ENCODE measurements around the gene CIRBP. TPM values are rescaled to one million over a fixed set of nuclear protein-coding genes. Genes with fewer than 3 reads are reported as not detected.
A peak's percentile ranks its signal among the peaks of the same experiment; 100 is the strongest.

The CIRBP gene
- total RNA-seq, 1 experiment from 2014 or later: 263 TPM

DNA sequence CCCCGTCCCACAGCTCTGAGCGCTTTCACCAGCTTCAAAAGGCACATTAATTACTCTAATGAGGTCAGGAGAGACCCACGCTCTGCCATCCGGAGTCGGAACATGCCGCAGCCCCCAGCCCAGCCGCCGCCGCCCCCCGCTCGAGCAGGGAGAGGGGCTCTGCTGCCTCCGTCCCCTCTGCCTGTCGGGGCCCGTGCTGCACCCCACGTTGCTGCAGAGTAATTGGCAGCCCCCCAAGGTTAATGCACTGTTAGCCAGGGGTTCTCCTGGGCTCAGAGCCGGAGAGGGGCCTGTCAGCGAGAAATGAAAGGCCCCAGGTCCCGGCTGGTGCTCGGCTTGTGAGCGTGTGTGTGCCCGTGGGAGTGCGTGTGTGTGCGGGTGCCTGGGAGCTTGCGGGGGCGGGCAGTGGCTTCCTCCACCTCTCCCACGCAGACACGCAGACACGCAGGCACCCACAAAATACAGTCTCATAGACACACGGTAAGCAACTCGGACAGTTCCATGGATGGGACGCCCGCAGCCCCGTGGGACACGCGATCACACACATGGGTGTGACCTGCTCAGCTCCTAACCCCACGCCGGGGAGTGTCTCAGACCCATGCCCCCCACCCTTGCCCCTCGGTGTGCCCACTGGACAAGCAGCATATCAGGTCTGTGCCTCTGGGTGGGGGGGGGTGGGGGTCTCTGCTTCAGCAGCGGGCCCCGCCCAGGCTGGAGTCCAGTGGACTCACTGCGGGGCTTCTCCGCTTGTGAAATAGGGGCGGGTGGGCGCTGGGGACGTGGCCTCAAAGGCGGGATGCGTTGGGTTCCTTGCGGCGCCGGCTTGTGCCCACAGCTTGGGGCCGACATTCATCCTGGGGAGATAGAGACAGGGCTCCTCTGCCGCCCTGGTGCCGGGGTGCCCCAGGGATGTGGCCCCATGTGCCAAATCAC, 11.8 kb downstream of the CIRBP start:
- Histone ChIP-seq H3K4me2 (ENCODE audit: insufficient read depth, insufficient read length, low read length) (no peak overlapping the region), H3K27me3 (ENCODE audit: insufficient read depth, low read length) (no peaks in the 10 kb centered on the region), H2BK120ac (ENCODE audit: low read depth, low read length, poor library complexity, severe bottlenecking) (no peak overlapping the region), H3K27ac (ENCODE audit: insufficient read length, low read depth, low read length) (no peak overlapping the region), H3K4me1 (ENCODE audit: insufficient read depth, low read length) (no peaks in the 10 kb centered on the region), H3K23me2 (ENCODE audit: insufficient read length, low read depth, low read length, poor library complexity, severe bottlenecking) (peaks cover 4% of the 10 kb centered on the region), H3K4ac (ENCODE audit: low read depth, low read length) (no peak overlapping the region), H4K20me1 (ENCODE audit: control insufficient read depth, insufficient read depth, insufficient read length) (no peaks in the 10 kb centered on the region), H3K79me2 (ENCODE audit: insufficient read depth, low read length) (no peaks in the 10 kb centered on the region), H3K18ac (ENCODE audit: insufficient read length, low read depth, low read length) (no peak overlapping the region), H3K79me1 (ENCODE audit: insufficient read depth, low read depth, low read length, poor library complexity, severe bottlenecking) (no peaks in the 10 kb centered on the region), H2AFZ (ENCODE audit: low read length) (no peak overlapping the region), H3K14ac (ENCODE audit: insufficient read depth, low read length) (no peak overlapping the region), H2BK5ac (ENCODE audit: insufficient read length, low read length) (no peak overlapping the region), H3K9ac (ENCODE audit: extremely low read depth, insufficient read length, low read length) (no peak overlapping the region), H4K8ac (replicated peaks; ENCODE audit: insufficient read length, low read depth, low read length) (no peak overlapping the region), H2AK5ac (ENCODE audit: insufficient read length, low read length) (no peak overlapping the region), H4K91ac (ENCODE audit: insufficient read length, low read depth, low read length) (no peak overlapping the region), H4K5ac (ENCODE audit: insufficient read length, low read depth, low read length) (no peak overlapping the region), H3T11ph (ENCODE audit: low read length) (no peak overlapping the region), H3K23ac (ENCODE audit: insufficient read length, low read depth, low read length) (no peak overlapping the region), H2BK12ac (ENCODE audit: insufficient read length, low read depth, low read length) (no peak overlapping the region), H3K9me3 (ENCODE audit: control insufficient read depth, low read depth, low read length) (no peaks in the 10 kb centered on the region), H2BK20ac (ENCODE audit: low read depth, low read length, poor library complexity, severe bottlenecking) (no peak overlapping the region), H2BK15ac (ENCODE audit: low read depth, low read length) (no peak overlapping the region), H3K56ac (ENCODE audit: insufficient read length, low read depth, low read length) (no peak overlapping the region)
- Mint-ChIP-seq H3K9me3 (no peaks in the 10 kb centered on the region), H3K4me1 (peaks cover 15 to 23% of the 10 kb centered on the region in 2 experiments), H3K36me3 (ENCODE audit: insufficient read depth in 1 of 3, low read depth in 3 of 3) (peaks cover 0 to 34% (median 13%) of the 10 kb centered on the region in 3 experiments; a peak in 5 of 7 replicates), H3K27me3 (ENCODE audit: low read depth) (peaks cover 13% of the 10 kb centered on the region), H3K4me3 (0 out of 5 replicates have a peak overlapping the region, but pooled peaks of 1 of the 2 experiments have one; percentile 33), H3K27ac (peak overlapping the region in 1 of 3 experiments; percentile 45; a peak in 1 of 7 replicates)
- DNase-seq: no peak
- WGBS (ENCODE audit: extremely low coverage, insufficient read length, low lambda C conversion rate): no CpG with 5 or more reads among the region's 53 CpGs
- TF ChIP-seq, protein P1, sequence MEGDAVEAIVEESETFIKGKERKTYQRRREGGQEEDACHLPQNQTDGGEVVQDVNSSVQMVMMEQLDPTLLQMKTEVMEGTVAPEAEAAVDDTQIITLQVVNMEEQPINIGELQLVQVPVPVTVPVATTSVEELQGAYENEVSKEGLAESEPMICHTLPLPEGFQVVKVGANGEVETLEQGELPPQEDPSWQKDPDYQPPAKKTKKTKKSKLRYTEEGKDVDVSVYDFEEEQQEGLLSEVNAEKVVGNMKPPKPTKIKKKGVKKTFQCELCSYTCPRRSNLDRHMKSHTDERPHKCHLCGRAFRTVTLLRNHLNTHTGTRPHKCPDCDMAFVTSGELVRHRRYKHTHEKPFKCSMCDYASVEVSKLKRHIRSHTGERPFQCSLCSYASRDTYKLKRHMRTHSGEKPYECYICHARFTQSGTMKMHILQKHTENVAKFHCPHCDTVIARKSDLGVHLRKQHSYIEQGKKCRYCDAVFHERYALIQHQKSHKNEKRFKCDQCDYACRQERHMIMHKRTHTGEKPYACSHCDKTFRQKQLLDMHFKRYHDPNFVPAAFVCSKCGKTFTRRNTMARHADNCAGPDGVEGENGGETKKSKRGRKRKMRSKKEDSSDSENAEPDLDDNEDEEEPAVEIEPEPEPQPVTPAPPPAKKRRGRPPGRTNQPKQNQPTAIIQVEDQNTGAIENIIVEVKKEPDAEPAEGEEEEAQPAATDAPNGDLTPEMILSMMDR (conservative IDR thresholded peaks at IDR 0.05): no peak
